Natural killer cell (primary cell): Measurements from ENCODE around the gene TNRC6B. TPM values are rescaled to one million over a fixed set of nuclear protein-coding genes. Genes with fewer than 3 reads are reported as not detected.

ENCODE experiments used
- ATAC-seq, 3 donors: fragments of 150-1000 bp in 2 of 3; fragments of 200-7000 bp in 1 of 3; cut with Tn5 transposase; 1 replicate in 1 of 3; 2 replicates in 2 of 3; pipeline ENCODE4 v1.10.0; 2021; ENCODE audit warnings: mild to moderate bottlenecking in 2 of 3, moderate library complexity in 2 of 3
- DNase-seq, 2 donors: peaks; one replicate each; pipeline versions ENCODE4 v3.0.0 to v3.0.0-alpha.2; 2013 to 2021; ENCODE audit warnings: mixed read lengths in 1 of 2
- H3K27ac ChIP-seq: one replicate; pipeline ENCODE4 v1.5.1; 2013; ENCODE audit warnings: mild to moderate bottlenecking, low read length
- H3K27me3 ChIP-seq: one replicate; pipeline ENCODE4 v1.6.1; 2013; ENCODE audit warnings: low read length; ENCODE audit not compliant: control insufficient read depth, insufficient read depth
- H3K36me3 ChIP-seq: one replicate; pipeline ENCODE4 v1.6.1; 2013; ENCODE audit warnings: low read length; ENCODE audit not compliant: control insufficient read depth, insufficient read depth
- H3K4me1 ChIP-seq: one replicate; pipeline ENCODE4 v1.6.1; 2013; ENCODE audit warnings: low read length; ENCODE audit not compliant: control insufficient read depth, insufficient read depth
- H3K4me3 ChIP-seq: one replicate; pipeline ENCODE4 v1.5.1; 2013; ENCODE audit warnings: low read length
- H3K9me3 ChIP-seq: one replicate; pipeline ENCODE4 v1.6.1; 2013; ENCODE audit warnings: low read length; ENCODE audit not compliant: control insufficient read depth, insufficient read depth
- H3K27ac Mint-ChIP-seq, 2 donors: one replicate each; pipeline ENCODE4 v1.8.0; 2022; ENCODE audit warnings: mild to moderate bottlenecking in 2 of 2, mixed read lengths in 2 of 2, moderate library complexity in 1 of 2
- H3K27me3 Mint-ChIP-seq, 2 donors: one replicate each; pipeline ENCODE4 v1.8.0; 2022; ENCODE audit warnings: low read depth in 2 of 2, mixed read lengths in 2 of 2
- H3K36me3 Mint-ChIP-seq: one replicate; pipeline ENCODE4 v1.8.0; 2022; ENCODE audit warnings: mixed read lengths
- H3K4me1 Mint-ChIP-seq, 2 donors: one replicate each; pipeline ENCODE4 v1.8.0; 2022; ENCODE audit warnings: mixed read lengths in 2 of 2
- H3K4me3 Mint-ChIP-seq: one replicate; pipeline ENCODE4 v1.8.0; 2022; ENCODE audit warnings: mild to moderate bottlenecking, moderate library complexity, mixed read lengths
- H3K9me3 Mint-ChIP-seq, 2 donors: one replicate each; pipeline ENCODE4 v1.8.0; 2022; ENCODE audit warnings: mixed read lengths in 2 of 2
- CTCF ChIP-seq: fragments of 200-600 bp; IDR thresholded peaks from one replicate; pipeline ENCODE4 v1.8.0; 2022; ENCODE audit warnings: antibody characterized with exemption
- WGBS: methylation state at CpG from one replicate; pipeline ENCODE4 v1.1.7; 2013; ENCODE audit warnings: missing lambda C conversion rate; ENCODE audit not compliant: insufficient coverage; 5-methylcytosine and 5-hydroxymethylcytosine counted together
- intact Hi-C: fragments of 100-400 bp; cut with micrococcal nuclease; formaldehyde crosslinking; loops from one replicate; pipeline ENCODE4 v1.14.2; 2022
- total RNA-seq, 4 donors: library from RNA; stranded (reverse); fragments of 120-200 nt in 1 of 4; gene quantifications; one replicate each; pipeline versions ENCODE4 v1.2.3 to v1.2.4, GENCODE V29; 2013 to 2022

Gene TNRC6B
- total RNA-seq, 3 donors from 2014 or later (not counting 1 experiment from before 2014, with no cell fraction given): 112 to 141 (median 138) TPM

GRCh38 chr22:40147388-40148176 is 30.1 kb upstream of the TNRC6B start:
- Mint-ChIP-seq H3K36me3 (no peaks in the 10 kb centered on the region), H3K4me3 (no peak overlapping the region), H3K9me3 (no peaks in the 10 kb centered on the region), H3K4me1 (peaks cover 0 to 6% of the 10 kb centered on the region in 2 donors), H3K27ac (no peak overlapping the region), H3K27me3 (no peaks in the 10 kb centered on the region)
- Histone ChIP-seq H3K27ac (no peak overlapping the region), H3K4me1 (no peaks in the 10 kb centered on the region), H3K9me3 (no peaks in the 10 kb centered on the region), H3K27me3 (no peaks in the 10 kb centered on the region), H3K36me3 (peaks cover 14% of the 10 kb centered on the region), H3K4me3 (no peak overlapping the region)
- WGBS: 90% methylated on average over 10 of the region's 10 CpGs
- no peak for TF ChIP-seq CTCF
- intact Hi-C loops: no loop called here
- DNase-seq (no peak), ATAC-seq (no peak)

- Mint-ChIP-seq H3K27ac (no peak overlapping the region), H3K9me3 (no peaks in the 10 kb centered on the region), H3K4me3 (no peak overlapping the region), H3K27me3 (no peaks in the 10 kb centered on the region), H3K4me1 (peaks cover 0 to 9% of the 10 kb centered on the region in 2 donors), H3K36me3 (no peaks in the 10 kb centered on the region)
- H3K36me3 ChIP-seq: peaks cover 10% of the 10 kb centered on the region
- no peak for TF ChIP-seq CTCF
- no peak overlapping the region for H3K27ac ChIP-seq
- no peaks in the 10 kb centered on the region for H3K4me1 ChIP-seq
- DNase-seq: no peak
- ATAC-seq: no peak
- no peak overlapping the region for H3K4me3 ChIP-seq
- H3K27me3 ChIP-seq: no peaks in the 10 kb centered on the region
- intact Hi-C loops: no loop called here
- over 99% methylated on average over 4 of the region's 4 CpGs for WGBS
- no peaks in the 10 kb centered on the region for H3K9me3 ChIP-seq
Measured at GRCh38 chr22:40153192-40153591, 24.5 kb upstream of the TNRC6B start.

- H3K4me1 ChIP-seq: no peaks in the 10 kb centered on the region
- H3K9me3 Mint-ChIP-seq: no peaks in the 10 kb centered on the region
- intact Hi-C loops: no loop called here
- H3K4me3 Mint-ChIP-seq: no peak overlapping the region
- H3K9me3 ChIP-seq: no peaks in the 10 kb centered on the region
- DNase-seq (no peak), ATAC-seq (no peak)
- H3K27me3 ChIP-seq: no peaks in the 10 kb centered on the region
- no peak overlapping the region for H3K27ac ChIP-seq
- H3K4me1 Mint-ChIP-seq: peaks cover 0 to 9% of the 10 kb centered on the region in 2 donors
- no peaks in the 10 kb centered on the region for H3K36me3 Mint-ChIP-seq
- peaks cover 12% of the 10 kb centered on the region for H3K36me3 ChIP-seq
- no peak overlapping the region for H3K27ac Mint-ChIP-seq
- no peaks in the 10 kb centered on the region for H3K27me3 Mint-ChIP-seq
- 89% methylated on average over 3 of the region's 4 CpGs for whole genome bisulfite sequencing
- no peak for TF ChIP-seq CTCF
- no peak overlapping the region for H3K4me3 ChIP-seq
Measured at GRCh38 chr22:40153705-40154104, 24.0 kb upstream of the TNRC6B start.
